ENCODE data around the gene TGFBR3L.

Gene TGFBR3L

GRCh38 chr19:7914598-7915045 is at the start of gene TGFBR3L:
Gene TGFBR3L, plus strand, starts transcription at chr19:7914830.
- DNase-seq (ENCODE audit: low spot score): no peak

GRCh38 chr19:7865262-7865911 is 49.2 kb upstream of the TGFBR3L start:
- DNase-seq (ENCODE audit: low spot score): no peak

DNA sequence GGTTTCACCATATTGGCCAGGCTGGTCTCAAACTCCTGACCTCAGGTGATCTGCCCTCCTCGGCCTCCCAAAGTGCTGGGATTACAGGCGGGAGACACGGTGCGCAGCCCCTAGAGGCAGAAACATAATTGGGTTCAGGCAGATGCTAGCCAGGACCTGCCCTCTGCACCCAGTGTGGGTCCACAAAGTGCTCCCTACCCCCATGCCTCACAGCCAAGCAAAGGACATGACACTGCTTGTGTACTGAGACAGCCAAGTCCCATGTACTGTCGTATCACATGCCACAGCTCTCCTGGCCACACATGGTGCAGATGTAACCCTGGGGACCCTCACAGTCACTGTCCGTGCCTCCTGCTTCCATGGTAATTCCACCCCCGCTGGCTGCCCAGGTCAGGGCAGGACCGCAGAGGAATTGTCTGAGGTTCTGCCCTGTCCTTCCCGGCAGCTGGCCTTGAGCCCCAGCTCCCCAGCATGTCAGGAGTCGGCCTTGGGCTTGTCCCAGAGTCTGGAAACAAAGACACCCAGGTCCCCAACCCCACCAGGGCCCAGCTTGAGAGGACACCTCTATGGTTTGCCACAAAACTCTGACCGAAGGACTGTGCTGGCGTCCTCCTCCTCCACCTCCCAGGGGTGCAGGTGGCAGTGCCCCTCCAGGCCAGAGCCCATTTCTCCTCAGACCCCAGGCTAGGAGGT is 48.1 kb upstream of the TGFBR3L start:
- no peak for DNase-seq (ENCODE audit: low spot score)

DNA sequence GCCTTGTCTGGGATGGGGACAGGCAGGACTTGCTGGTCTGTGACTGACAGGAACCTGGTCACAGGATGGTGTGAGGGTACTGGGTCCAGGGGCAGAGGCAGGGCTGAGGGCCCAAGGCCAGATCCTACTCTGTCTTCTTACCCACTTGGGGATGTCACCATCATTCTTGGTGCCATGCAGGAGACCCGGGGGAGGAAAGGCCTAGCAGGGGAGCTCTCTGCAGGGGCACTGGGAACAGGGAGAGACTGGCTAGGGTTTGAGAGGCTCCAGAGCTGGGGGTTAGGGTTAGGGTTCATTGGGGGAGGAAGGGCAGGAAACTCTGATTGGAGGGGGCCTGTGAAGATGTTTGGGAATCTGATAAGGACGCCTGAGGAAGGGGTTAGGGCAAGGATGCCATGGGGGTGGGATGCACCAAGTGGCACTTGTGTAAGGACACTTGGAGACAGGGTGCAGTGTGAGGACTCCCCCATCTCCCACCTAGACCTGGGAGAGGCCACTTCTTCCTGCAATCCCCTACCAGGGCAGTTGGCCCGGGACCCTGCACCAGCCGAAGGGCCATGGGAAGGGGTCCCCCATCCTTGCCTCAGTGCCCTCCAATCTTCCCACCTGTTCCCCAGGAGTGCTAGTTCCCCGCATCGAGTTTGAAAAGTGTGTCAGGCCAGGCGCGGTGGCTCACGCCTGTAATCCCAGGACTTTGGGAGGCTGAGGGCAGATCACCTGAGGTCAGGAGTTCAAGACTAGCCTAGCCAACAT is 47.4 kb upstream of the TGFBR3L start:
- no peak for DNase-seq (ENCODE audit: low spot score)

DNA sequence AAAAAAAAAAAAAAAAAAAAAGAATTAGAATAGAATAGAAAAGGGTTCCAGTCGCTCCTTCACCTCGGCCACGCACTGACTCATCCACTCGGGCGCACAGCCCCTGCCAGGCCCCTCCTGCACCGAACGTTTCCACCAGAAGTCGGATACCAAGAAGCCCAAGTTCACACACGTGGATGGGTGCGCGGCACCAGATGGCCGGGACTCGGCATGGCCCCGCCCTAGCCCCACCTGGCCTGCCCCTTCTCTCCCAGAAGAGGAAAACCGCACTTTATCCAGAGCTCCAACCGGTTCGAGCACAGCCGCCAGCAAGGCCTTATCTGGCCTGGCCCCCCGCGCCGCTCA is 46.3 kb upstream of the TGFBR3L start:
- DNase-seq (ENCODE audit: low spot score): peak; percentile 74

GRCh38 chr19:7868671-7869452 is 45.8 kb upstream of the TGFBR3L start:
- peak; percentile 83 for DNase-seq (ENCODE audit: low spot score)

DNA sequence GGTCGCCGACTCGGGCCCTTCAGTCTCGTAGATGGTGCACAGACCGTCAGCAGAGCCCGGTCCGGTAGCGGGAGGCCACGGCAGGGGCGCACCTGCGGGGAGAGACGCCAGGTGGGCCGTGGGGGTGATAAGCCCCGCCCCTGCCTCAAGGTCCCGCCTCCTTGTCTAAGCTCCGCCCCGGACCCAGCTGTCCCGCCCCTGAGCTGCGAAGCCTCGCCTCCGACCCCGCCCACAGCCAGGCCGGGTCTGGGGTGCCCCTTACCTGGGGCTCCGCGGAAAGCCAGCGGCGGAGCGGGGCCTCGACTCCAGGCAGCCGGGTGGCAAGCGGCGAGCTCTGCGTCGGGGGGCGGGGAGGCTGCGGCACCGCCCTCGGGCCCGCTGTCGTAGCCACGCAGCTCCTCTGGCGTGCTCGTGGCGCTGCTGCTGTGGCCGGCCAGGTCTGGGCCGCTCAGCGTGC is 45.1 kb upstream of the TGFBR3L start:
- DNase-seq (ENCODE audit: low spot score): no peak

DNA sequence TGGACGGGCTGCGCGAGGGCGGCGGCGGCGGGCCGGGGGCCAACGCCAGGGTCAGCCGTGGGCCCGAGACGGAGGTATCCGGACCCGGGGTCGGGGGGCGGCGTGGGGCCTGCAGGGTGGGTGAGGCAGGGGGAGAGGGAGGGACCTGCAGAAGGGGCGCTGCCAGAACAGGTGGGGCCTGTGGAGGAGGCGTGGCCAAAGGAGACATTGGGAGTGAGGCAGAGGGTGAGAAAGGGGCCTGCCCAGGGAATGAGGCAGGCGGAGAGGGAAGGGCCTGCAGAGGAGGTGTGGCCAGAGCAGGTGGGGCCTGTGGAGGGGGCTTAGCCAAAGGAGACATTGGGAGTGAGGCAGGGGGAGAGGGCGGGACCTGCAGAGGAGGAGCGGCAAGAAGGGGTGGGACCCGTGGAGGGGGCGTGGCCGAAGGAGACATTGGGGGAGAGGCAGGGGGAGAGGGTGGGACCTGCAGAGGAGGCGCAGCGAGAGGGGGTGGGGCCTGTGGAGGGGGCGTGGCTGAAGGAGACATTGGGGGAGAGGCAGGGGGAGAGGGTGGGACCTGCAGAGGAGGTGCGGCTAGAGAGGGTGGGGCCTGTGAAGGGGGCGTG is 44.6 kb upstream of the TGFBR3L start:
- peak; percentile 66 for DNase-seq (ENCODE audit: low spot score)

DNA sequence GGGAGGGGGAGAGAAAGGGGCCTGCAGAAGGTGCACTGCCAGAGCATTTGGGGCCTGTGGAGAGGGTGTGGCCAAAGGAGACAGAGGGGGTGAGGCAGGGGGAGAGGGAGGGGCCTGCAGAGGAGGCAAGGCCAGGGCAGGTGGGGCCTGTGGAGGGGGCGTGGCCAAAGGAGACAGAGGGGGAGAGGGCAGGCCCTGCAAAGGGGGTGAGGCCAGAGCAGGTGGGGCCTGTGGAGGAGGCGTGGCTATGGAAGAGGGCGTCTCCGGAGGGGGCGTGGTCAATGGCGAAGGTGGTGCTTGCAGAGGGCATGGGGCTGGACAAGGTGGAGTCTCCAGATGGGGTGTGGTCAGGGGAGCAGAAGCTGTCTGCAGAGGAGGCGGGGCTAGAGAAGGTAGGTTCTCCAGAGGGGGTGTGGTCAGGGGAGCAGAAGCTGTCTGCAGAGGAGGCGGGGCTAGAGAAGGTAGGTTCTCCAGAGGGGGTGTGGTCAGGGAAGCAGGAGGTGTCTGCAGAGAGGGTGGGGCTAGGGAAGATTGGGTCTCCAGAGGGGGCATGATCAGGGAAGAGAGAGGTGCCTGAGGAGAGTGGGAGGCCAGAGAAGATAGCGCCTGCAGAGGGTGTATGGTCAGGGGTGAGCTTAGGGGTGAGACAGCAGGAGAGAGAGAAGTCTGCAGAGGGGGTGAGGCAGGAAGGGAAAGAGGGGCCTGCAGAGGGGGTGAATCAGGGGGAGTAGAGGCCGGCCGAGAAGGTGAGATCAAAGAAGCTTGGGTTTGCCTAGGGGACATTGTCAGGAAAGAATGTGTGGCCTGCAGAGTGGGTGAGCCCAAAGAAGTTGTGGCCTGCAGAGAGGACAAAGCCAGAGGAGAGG is 43.8 kb upstream of the TGFBR3L start:
- DNase-seq (ENCODE audit: low spot score): peak; percentile 65

DNA sequence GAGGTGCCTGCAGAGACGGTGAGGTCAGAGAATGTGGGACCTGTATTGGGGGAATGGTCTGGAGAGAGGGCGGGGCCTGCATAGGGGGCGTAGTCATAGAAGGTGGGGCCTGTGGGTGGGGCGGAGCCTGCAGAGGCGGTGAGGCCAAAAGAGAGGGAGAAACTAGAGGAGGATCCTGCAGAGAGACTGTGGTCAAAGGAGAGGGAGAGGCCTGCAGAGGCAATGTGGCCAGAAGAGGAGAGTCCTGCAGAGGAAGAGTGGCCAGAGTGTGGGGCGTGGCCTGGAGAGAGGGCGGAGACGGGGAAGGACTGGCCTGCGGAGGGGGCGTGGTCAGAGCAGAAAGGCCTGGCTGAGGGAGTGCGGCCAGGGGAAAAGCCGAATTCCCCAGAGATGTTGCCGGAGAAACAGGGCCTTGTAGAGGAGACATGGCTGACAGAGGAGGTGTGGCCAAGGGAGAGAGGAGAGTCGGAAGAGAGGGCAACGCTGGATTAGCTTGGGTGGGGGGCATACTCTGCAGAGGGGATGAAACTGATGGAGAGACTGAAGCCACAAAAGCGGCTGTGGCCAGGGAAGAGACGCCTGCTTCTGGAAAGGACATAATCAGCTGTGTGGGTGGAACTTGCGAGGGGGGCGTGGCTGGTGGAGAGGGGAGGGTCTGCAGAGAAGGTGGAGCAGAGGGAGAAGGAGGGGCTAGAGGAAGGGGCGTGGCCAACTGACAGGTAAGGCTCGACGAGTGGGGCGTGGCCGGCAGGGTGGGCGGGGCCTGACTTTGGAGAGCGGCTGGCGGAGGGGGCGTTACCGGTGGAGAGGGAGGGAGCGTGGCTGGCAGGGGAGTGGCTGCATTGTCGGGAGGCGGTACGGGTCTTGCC is 43.0 kb upstream of the TGFBR3L start:
- peak; percentile 85 for DNase-seq (ENCODE audit: low spot score)

GRCh38 chr19:7872306-7873204 is 42.1 kb upstream of the TGFBR3L start:
- no peak for DNase-seq (ENCODE audit: low spot score)

DNA sequence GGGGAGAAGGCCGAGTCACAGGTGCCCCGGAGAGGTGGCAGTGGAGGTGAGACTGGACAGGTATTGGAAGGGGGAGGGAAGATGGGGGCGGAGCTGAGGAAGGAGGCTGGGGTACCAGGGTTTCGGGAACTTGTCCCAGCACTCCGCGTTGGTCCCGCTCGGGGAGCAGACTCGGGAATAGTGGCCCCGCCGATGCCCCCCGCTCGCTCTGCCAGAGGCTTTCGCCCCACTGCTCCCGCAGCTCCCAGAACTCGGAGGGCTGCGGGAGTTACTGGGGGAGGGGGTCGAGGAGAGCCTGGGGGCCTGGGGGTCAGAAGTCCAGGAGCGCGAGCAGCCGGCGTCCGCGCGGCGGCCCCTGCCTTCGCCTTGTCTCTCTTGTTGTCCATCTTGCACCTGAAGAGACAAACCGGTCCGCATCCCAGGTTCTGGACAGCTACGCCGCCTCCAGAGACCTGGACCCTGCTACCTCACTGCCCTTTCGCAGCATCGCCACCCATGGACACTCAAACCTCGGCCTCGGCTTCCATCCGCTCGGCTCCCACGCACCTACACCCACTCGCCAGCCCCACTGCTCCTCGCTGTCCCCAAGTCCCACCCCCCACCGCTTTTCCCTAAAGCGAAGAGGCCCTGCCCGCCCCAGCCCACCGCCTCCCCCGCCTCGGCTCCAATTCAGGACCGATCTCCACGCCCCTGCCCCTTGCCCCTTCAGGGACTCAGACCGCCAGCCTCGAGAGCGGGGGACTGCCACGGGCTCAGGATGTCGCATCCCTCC is 41.1 kb upstream of the TGFBR3L start:
- no peak for DNase-seq (ENCODE audit: low spot score)

GRCh38 chr19:7874076-7874896 is 40.3 kb upstream of the TGFBR3L start, which contains the start of gene PRR36:
Gene PRR36, minus strand, starts transcription at chr19:7874390. Its CDS starts 701 bp downstream, at chr19:7873689.
- peak; percentile 93 for DNase-seq (ENCODE audit: low spot score)

GRCh38 chr19:7874897-7875273 is 39.7 kb upstream of the TGFBR3L start:
- no peak for DNase-seq (ENCODE audit: low spot score)

- DNase-seq (ENCODE audit: low spot score): no peak
Measured at GRCh38 chr19:7877249-7877836, 37.3 kb upstream of the TGFBR3L start.

DNA sequence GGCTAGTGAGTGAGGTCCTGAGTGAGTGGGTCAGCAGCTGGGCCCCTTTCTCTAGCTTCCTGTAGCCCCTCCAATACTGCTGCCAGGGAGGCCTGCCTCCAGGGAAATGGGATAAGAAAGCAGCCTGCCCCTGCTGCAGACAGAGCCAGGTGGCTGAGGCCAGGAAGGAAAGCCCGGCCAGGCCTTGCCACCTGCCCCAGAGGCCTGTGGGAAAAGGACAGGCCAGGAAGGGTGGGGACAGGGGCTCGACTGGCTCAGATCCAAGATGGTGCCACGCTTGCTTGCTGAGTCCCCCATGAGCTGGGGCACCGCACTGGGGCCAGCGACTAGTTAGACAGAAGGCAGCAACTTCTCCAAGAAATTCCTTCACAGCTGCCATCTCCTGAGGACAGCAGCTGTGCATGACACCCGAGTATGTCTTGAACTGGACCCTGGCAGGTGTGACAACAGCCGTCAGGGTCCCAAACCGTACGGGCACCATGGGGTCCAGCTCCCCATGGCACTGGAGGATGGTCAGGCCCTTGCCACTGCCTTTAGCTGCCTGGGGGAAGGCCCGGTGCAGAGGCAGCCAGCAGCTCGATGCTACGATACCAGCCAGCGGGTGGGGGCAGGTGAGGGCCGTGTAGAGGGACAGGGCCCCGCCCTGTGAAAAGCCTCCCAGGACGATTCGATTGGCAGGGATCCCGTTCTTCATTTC is 35.4 kb upstream of the TGFBR3L start:
- DNase-seq (ENCODE audit: low spot score): no peak
